ENCODE data around the gene PHKA2.

Gene PHKA2

GRCh38 chrX:18946157-18946556, 37.8 kb downstream of the PHKA2 start:
- Histone ChIP-seq H3K4me1 (no peaks in the 10 kb centered on the region), H3K4me3 (ENCODE audit: low read depth, low read length) (no peak overlapping the region), H3K9me3 (no peaks in the 10 kb centered on the region), H3K36me3 (no peaks in the 10 kb centered on the region), H3K27me3 (no peaks in the 10 kb centered on the region)
- TF ChIP-seq CTCF (IDR thresholded peaks at IDR 0.05; ENCODE audit: low read depth, low read length): no peak
- no peak for DNase-seq

- H3K4me3 ChIP-seq (ENCODE audit: low read depth, low read length): no peak overlapping the region
- H3K27me3 ChIP-seq: no peaks in the 10 kb centered on the region
- DNase-seq: no peak
- TF ChIP-seq CTCF (IDR thresholded peaks at IDR 0.05; ENCODE audit: low read depth, low read length): no peak
- no peaks in the 10 kb centered on the region for H3K9me3 ChIP-seq
- no peaks in the 10 kb centered on the region for H3K36me3 ChIP-seq
- H3K4me1 ChIP-seq: no peaks in the 10 kb centered on the region
Observed at GRCh38 chrX:18945483-18945882, 38.4 kb downstream of the PHKA2 start.

GRCh38 chrX:18944482-18944881, 39.4 kb downstream of the PHKA2 start:
- no peak overlapping the region for H3K4me3 ChIP-seq (ENCODE audit: low read depth, low read length)
- no peaks in the 10 kb centered on the region for H3K27me3 ChIP-seq
- H3K9me3 ChIP-seq: no peaks in the 10 kb centered on the region
- TF ChIP-seq CTCF (IDR thresholded peaks at IDR 0.05; ENCODE audit: low read depth, low read length): no peak
- no peaks in the 10 kb centered on the region for H3K4me1 ChIP-seq
- no peak for DNase-seq
- no peaks in the 10 kb centered on the region for H3K36me3 ChIP-seq

GRCh38 chrX:18941896-18942295, 42.0 kb downstream of the PHKA2 start:
- Histone ChIP-seq H3K4me1 (no peaks in the 10 kb centered on the region), H3K27me3 (no peaks in the 10 kb centered on the region), H3K9me3 (no peaks in the 10 kb centered on the region), H3K36me3 (no peaks in the 10 kb centered on the region), H3K4me3 (ENCODE audit: low read depth, low read length) (no peak overlapping the region)
- no peak for DNase-seq
- no peak for TF ChIP-seq CTCF (IDR thresholded peaks at IDR 0.05; ENCODE audit: low read depth, low read length)

- Histone ChIP-seq H3K27me3 (no peaks in the 10 kb centered on the region), H3K36me3 (no peaks in the 10 kb centered on the region), H3K9me3 (no peaks in the 10 kb centered on the region), H3K4me1 (no peaks in the 10 kb centered on the region), H3K4me3 (ENCODE audit: low read depth, low read length) (no peak overlapping the region)
- TF ChIP-seq CTCF (IDR thresholded peaks at IDR 0.05; ENCODE audit: low read depth, low read length): no peak
- DNase-seq: no peak
Observed at GRCh38 chrX:18938710-18939109, 45.2 kb downstream of the PHKA2 start.

GRCh38 chrX:18937173-18937572, 46.7 kb downstream of the PHKA2 start:
- Histone ChIP-seq H3K4me1 (no peaks in the 10 kb centered on the region), H3K4me3 (ENCODE audit: low read depth, low read length) (no peak overlapping the region), H3K9me3 (no peaks in the 10 kb centered on the region), H3K27me3 (no peaks in the 10 kb centered on the region), H3K36me3 (no peaks in the 10 kb centered on the region)
- no peak for DNase-seq
- no peak for TF ChIP-seq CTCF (IDR thresholded peaks at IDR 0.05; ENCODE audit: low read depth, low read length)

All from BE2C (cell line).